SU-DHL-6 (cell line): ENCODE results near the gene USO1.
"Not testable (repeated sequence)": the region's sequence is repeated elsewhere in the genome, so short reads cannot be mapped to it uniquely, and the experiment has no call there.

ENCODE experiments used
- EZH2phosphoT487 ChIP-seq: fragments of 200-600 bp; sonication (generic), shearing (Covaris generic); conservative IDR thresholded peaks from 2 replicates; pipeline ENCODE4 v1.6.1; 2018; ENCODE audit warnings: mild to moderate bottlenecking, antibody characterized with exemption, low read length, moderate library complexity, mixed read lengths
- TF ChIP-seq, protein P1 (sequence below): fragments of 200-600 bp; sonication (generic); IDR thresholded peaks from one replicate; pipeline ENCODE4 v1.5.1; 2017; ENCODE audit warnings: antibody characterized with exemption, mild to moderate bottlenecking, low read length, moderate library complexity; ENCODE audit not compliant: insufficient read depth, poor library complexity, severe bottlenecking

DNA sequence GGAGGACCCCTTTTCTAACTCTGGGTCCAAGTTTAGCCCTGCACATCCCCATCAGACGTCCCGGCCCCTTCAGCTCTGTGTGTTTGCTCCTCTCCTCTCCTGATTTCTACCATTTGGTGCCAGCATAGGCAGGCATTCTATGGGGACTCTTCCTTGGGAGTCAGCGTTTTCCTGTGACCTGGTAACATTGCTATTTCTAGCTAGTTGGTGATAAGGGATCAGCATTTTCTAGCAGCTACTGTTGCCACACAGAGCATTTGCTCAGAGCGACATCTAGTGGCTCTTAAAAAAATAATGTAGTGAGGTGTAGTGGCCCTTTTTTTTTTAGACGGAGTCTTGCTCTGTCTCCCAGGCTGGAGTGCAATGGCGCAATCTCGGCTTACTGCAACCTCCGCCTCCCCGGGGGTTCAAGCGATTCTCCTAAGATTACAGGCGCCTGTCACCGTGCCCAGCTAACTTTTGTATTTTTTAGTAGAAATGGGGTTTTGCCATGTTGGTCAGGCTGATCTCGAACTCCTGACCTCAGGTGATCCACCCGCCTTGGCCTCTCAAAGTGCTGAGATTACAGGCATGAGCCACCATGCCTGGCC, 123.9 kb downstream of the USO1 start:
- not testable (repeated sequence) for TF ChIP-seq EZH2phosphoT487
- TF ChIP-seq, protein P1, sequence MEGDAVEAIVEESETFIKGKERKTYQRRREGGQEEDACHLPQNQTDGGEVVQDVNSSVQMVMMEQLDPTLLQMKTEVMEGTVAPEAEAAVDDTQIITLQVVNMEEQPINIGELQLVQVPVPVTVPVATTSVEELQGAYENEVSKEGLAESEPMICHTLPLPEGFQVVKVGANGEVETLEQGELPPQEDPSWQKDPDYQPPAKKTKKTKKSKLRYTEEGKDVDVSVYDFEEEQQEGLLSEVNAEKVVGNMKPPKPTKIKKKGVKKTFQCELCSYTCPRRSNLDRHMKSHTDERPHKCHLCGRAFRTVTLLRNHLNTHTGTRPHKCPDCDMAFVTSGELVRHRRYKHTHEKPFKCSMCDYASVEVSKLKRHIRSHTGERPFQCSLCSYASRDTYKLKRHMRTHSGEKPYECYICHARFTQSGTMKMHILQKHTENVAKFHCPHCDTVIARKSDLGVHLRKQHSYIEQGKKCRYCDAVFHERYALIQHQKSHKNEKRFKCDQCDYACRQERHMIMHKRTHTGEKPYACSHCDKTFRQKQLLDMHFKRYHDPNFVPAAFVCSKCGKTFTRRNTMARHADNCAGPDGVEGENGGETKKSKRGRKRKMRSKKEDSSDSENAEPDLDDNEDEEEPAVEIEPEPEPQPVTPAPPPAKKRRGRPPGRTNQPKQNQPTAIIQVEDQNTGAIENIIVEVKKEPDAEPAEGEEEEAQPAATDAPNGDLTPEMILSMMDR, result peak; percentile 14
